ENCODE measurements around the gene CRYGS. TPM values are rescaled to one million over a fixed set of nuclear protein-coding genes. Genes with fewer than 3 reads are reported as not detected.
"Not testable (repeated sequence)": the region's sequence is repeated elsewhere in the genome, so short reads cannot be mapped to it uniquely, and the experiment has no call there.

The CRYGS gene
- polyA plus RNA-seq, 3 donors, result 5.8 to 13.0 (median 10.1) TPM

- DNase-seq, result no peak
Measured at GRCh38 chr3:186520957-186521842, 23.0 kb downstream of the CRYGS start.

- no peak for DNase-seq
Measured at GRCh38 chr3:186520431-186520830, 23.7 kb downstream of the CRYGS start.

GRCh38 chr3:186519021-186519658 lies 25.0 kb downstream of the CRYGS start:
- no peak for DNase-seq

GRCh38 chr3:186517218-186517617 lies 27.0 kb downstream of the CRYGS start:
- no peak for DNase-seq

GRCh38 chr3:186516646-186517045 lies 27.5 kb downstream of the CRYGS start:
- no peak for DNase-seq

- DNase-seq, result no peak
Measured at GRCh38 chr3:186515125-186515524, 29.1 kb downstream of the CRYGS start.

- DNase-seq, result no peak
Measured at GRCh38 chr3:186514296-186515002, 29.7 kb downstream of the CRYGS start.

GRCh38 chr3:186513386-186513785 lies 30.8 kb downstream of the CRYGS start:
- DNase-seq, result no peak

GRCh38 chr3:186512570-186513302 lies 31.4 kb downstream of the CRYGS start:
- no peak for DNase-seq

- DNase-seq, result no peak
Measured at GRCh38 chr3:186511702-186512101, 32.5 kb downstream of the CRYGS start.

GRCh38 chr3:186511245-186511644 lies 32.9 kb downstream of the CRYGS start:
- DNase-seq, result no peak

- DNase-seq, result no peak
Measured at GRCh38 chr3:186510374-186511079, 33.7 kb downstream of the CRYGS start.

- DNase-seq, result no peak
Measured at GRCh38 chr3:186509423-186509822, 34.8 kb downstream of the CRYGS start.

- no peak for DNase-seq
Measured at GRCh38 chr3:186506857-186507256, 37.3 kb downstream of the CRYGS start.

- no peak for DNase-seq
Measured at GRCh38 chr3:186506191-186506739, 37.9 kb downstream of the CRYGS start.

- DNase-seq, result no peak
Measured at GRCh38 chr3:186502966-186503712, 41.0 kb downstream of the CRYGS start.

GRCh38 chr3:186502138-186502948 lies 41.8 kb downstream of the CRYGS start:
- DNase-seq, result no peak

- not testable (repeated sequence) for DNase-seq
Measured at GRCh38 chr3:186499949-186500348, 44.2 kb downstream of the CRYGS start.

- DNase-seq, result not testable (repeated sequence)
Measured at GRCh38 chr3:186498022-186498421, 46.2 kb downstream of the CRYGS start.

All from renal pelvis (tissue), 4 donors.